CD14-positive monocyte (primary cell): ENCODE data around the gene NTM. TPM values are rescaled to one million over a fixed set of nuclear protein-coding genes. Genes with fewer than 3 reads are reported as not detected.

ENCODE experiments used
- DNase-seq, 3 donors: peaks; one replicate each; pipeline ENCODE4 v3.0.0-alpha.2; 2011 to 2022
- H2AFZ ChIP-seq: 2 replicates; pipeline ENCODE4 v1.6.0; 2012; ENCODE audit warnings: mild to moderate bottlenecking, low read depth, low read length, inconsistent platforms; ENCODE audit not compliant: insufficient read depth, poor library complexity, severe bottlenecking
- H3K27ac ChIP-seq, 2 donors: 1 replicate in 1 of 2; 2 replicates in 1 of 2; pipeline ENCODE4 v1.5.1; 2012 to 2013; ENCODE audit warnings: low read length in 2 of 2, control low read depth in 1 of 2, inconsistent platforms in 1 of 2, low read depth in 1 of 2, mild to moderate bottlenecking in 1 of 2
- H3K27me3 ChIP-seq, 2 donors: one replicate each; pipeline versions ENCODE4 v1.6.0 to v1.6.1; 2011 to 2013; ENCODE audit warnings: low read length in 2 of 2; ENCODE audit not compliant: control insufficient read depth in 2 of 2, insufficient read depth in 2 of 2
- H3K36me3 ChIP-seq, 2 donors: replicated peaks in 1 of 2; 1 replicate in 1 of 2; 2 replicates in 1 of 2; pipeline versions ENCODE4 v1.5.1 to v1.6.1; 2012 to 2013; ENCODE audit warnings: low read length in 2 of 2, control low read depth in 1 of 2, inconsistent platforms in 1 of 2, mild to moderate bottlenecking in 1 of 2; ENCODE audit not compliant: insufficient read depth in 2 of 2, control insufficient read depth in 1 of 2
- H3K4me1 ChIP-seq, 2 donors: 1 replicate in 1 of 2; 2 replicates in 1 of 2; pipeline versions ENCODE4 v1.5.1 to v1.6.1; 2012 to 2013; ENCODE audit warnings: low read length in 2 of 2, control low read depth in 1 of 2, inconsistent platforms in 1 of 2, mild to moderate bottlenecking in 1 of 2, moderate library complexity in 1 of 2; ENCODE audit not compliant: insufficient read depth in 2 of 2, control insufficient read depth in 1 of 2
- H3K4me2 ChIP-seq: replicated peaks from 2 replicates; pipeline ENCODE3; 2012; ENCODE audit warnings: low read length, moderate library complexity, mild to moderate bottlenecking; ENCODE audit not compliant: poor library complexity, severe bottlenecking; ENCODE audit errors: extremely low read depth
- H3K4me3 ChIP-seq, 3 experiments: fragments of 200-600 bp in 1 of 3; sonication (generic) in 1 of 3; replicated peaks in 1 of 3; 1 replicate in 2 of 3; 2 replicates in 1 of 3; pipeline ENCODE4 v1.5.1; 2011 to 2013; ENCODE audit warnings: low read length in 3 of 3, mild to moderate bottlenecking in 3 of 3, control low read depth in 2 of 3, low read depth in 2 of 3, inconsistent platforms in 1 of 3, moderate library complexity in 1 of 3
- H3K79me2 ChIP-seq: 2 replicates; pipeline ENCODE4 v1.6.0; 2012; ENCODE audit warnings: mild to moderate bottlenecking, control low read depth, inconsistent platforms, low read length, moderate library complexity; ENCODE audit not compliant: insufficient read depth
- H3K9ac ChIP-seq: 2 replicates; pipeline ENCODE4 v1.6.0; 2017; ENCODE audit warnings: low read length, mild to moderate bottlenecking; ENCODE audit not compliant: insufficient read depth, poor library complexity, severe bottlenecking
- H3K9me3 ChIP-seq, 2 donors: replicated peaks in 1 of 2; 1 replicate in 1 of 2; 2 replicates in 1 of 2; pipeline versions ENCODE4 v1.5.1 to v1.6.1; 2012 to 2013; ENCODE audit warnings: low read length in 2 of 2, control low read depth in 1 of 2; ENCODE audit not compliant: control insufficient read depth in 1 of 2, insufficient read depth in 1 of 2
- H4K20me1 ChIP-seq: 2 replicates; pipeline ENCODE4 v1.6.0; 2012; ENCODE audit warnings: mild to moderate bottlenecking, low read length, control low read depth, moderate library complexity; ENCODE audit not compliant: insufficient read depth
- H3K27ac Mint-ChIP-seq, 7 donors: one replicate each; pipeline ENCODE4 v1.8.0; 2020; ENCODE audit warnings: mild to moderate bottlenecking in 7 of 7, mixed read lengths in 7 of 7, moderate library complexity in 6 of 7, inconsistent platforms in 2 of 7
- H3K27me3 Mint-ChIP-seq, 3 donors: one replicate each; pipeline ENCODE4 v1.8.0; 2021 to 2022; ENCODE audit warnings: low read depth in 3 of 3, mild to moderate bottlenecking in 3 of 3, mixed read lengths in 3 of 3, moderate library complexity in 3 of 3, inconsistent platforms in 1 of 3
- H3K36me3 Mint-ChIP-seq, 2 donors: one replicate each; pipeline ENCODE4 v1.8.0; 2020; ENCODE audit warnings: mixed read lengths in 2 of 2, inconsistent platforms in 1 of 2, mild to moderate bottlenecking in 1 of 2
- H3K4me1 Mint-ChIP-seq: one replicate; pipeline ENCODE4 v1.8.0; 2020; ENCODE audit warnings: mild to moderate bottlenecking, mixed read lengths
- H3K4me3 Mint-ChIP-seq, 2 donors: one replicate each; pipeline ENCODE4 v1.8.0; 2020; ENCODE audit warnings: mild to moderate bottlenecking in 2 of 2, mixed read lengths in 2 of 2, moderate library complexity in 1 of 2
- H3K9me3 Mint-ChIP-seq, 7 donors: one replicate each; pipeline ENCODE4 v1.8.0; 2020 to 2022; ENCODE audit warnings: mixed read lengths in 7 of 7, mild to moderate bottlenecking in 6 of 7, moderate library complexity in 6 of 7, inconsistent platforms in 2 of 7
- WGBS: methylation state at CpG from one replicate; pipeline ENCODE4 v1.1.5; 2013; ENCODE audit warnings: missing lambda C conversion rate; ENCODE audit not compliant: insufficient coverage; 5-methylcytosine and 5-hydroxymethylcytosine counted together
- intact Hi-C, 2 donors: fragments of 100-400 bp; cut with micrococcal nuclease; formaldehyde crosslinking; loops; one replicate each; pipeline versions ENCODE4 v1.15.0 to v1.15.1; 2023
- polyA plus RNA-seq, 3 donors: library from polyadenylated mRNA; depleted of rRNA in 1 of 3; unstranded in 2 of 3; stranded (reverse) in 1 of 3; fragments of 300-500 nt in 2 of 3; fragments of >200 nt in 1 of 3; fragmentation: Illumina TruSeq in 2 of 3; gene quantifications; 1 replicate in 2 of 3; 2 replicates in 1 of 3; pipeline ENCODE4 v1.2.3, GENCODE V29; 2012 to 2021
- TF ChIP-seq, protein P1 (sequence below): fragments of 200-600 bp; IDR thresholded peaks from one replicate; pipeline ENCODE4 v1.8.0; 2022; ENCODE audit warnings: antibody characterized with exemption, mild to moderate bottlenecking

The NTM gene
- polyA plus RNA-seq, 3 donors, result not detected

DNA sequence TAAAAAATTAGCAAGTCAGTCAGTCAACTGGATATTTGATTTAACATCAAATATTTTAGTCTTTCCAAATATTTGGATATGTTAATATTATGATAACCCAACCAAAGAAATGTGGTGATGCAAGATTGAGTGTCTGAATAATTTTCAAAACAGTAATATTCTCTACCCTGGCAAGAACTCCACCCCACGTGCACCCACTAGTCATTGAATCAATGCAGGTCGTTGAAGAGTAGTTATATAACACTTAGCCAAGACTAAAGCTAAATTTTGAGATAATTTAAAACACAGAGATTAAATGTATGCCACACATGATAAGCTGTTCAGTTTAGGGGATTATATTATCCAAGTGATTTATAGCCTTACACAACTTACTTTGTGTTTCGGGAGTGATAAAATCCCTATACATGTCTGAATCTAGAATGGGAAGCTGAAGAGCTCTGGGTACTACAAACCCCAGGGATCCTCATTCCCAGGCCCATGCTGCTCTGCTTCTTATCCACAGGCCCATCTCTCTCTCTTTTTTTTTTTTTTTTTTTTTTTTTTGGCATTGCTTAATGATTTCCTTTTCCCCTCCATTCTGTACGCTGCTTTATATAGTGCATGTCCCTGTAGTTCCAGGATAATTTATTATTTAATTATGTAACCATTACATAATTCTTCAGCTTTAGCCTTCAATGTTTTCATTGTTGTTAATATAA, 392.9 kb downstream of the NTM start:
- H3K27ac ChIP-seq, result no peak overlapping the region
- peaks cover 0 to 4% (median 1%) of the 10 kb centered on the region in 7 donors for H3K9me3 Mint-ChIP-seq
- DNase-seq, result no peak

DNA sequence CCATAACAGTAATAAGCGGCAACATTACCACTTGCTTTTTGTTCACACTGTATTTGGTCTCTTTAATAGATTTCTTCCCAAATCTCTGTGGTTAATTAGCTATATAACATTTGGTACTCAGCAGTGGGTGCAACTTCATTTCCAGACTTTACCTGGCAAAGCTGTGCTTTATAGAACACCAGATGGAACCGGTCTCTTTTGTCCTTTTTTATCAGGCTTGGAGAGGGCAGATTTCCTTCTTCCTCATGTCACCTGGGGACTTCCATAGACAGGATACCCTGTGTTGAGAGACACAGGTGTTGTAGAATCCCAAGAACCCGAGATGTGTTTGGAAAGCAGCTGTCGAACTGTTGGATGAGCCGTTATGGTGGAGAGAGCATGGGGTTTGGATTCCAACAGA, 393.7 kb downstream of the NTM start:
- H3K4me3 Mint-ChIP-seq, result no peak overlapping the region

More for the DNA sequence above, 392.9 kb downstream of the NTM start:
- Histone ChIP-seq H3K9me3 (no peaks in the 10 kb centered on the region), H3K9ac (no peak overlapping the region), H3K4me2 (no peak overlapping the region), H3K79me2 (no peaks in the 10 kb centered on the region), H3K36me3 (no peaks in the 10 kb centered on the region), H2AFZ (no peak overlapping the region), H3K4me3 (no peak overlapping the region), H3K27me3 (no peaks in the 10 kb centered on the region), H3K4me1 (no peaks in the 10 kb centered on the region), H4K20me1 (no peaks in the 10 kb centered on the region)
- Mint-ChIP-seq H3K4me1 (no peaks in the 10 kb centered on the region), H3K27ac (peak overlapping the region in 1 of 7 donors; percentile 21), H3K36me3 (no peaks in the 10 kb centered on the region), H3K27me3 (peaks cover 1 to 9% (median 2%) of the 10 kb centered on the region in 3 donors), H3K4me3 (no peak overlapping the region)
- intact Hi-C loops, result loop anchor here in 1 of 2 donors (10.0 kb wide), 1 partner anchor 361 kb away; no protein-coding TSS in a partner anchor
- no CpG with 5 or more reads among the region's 4 CpGs for WGBS
- TF ChIP-seq, protein P1, sequence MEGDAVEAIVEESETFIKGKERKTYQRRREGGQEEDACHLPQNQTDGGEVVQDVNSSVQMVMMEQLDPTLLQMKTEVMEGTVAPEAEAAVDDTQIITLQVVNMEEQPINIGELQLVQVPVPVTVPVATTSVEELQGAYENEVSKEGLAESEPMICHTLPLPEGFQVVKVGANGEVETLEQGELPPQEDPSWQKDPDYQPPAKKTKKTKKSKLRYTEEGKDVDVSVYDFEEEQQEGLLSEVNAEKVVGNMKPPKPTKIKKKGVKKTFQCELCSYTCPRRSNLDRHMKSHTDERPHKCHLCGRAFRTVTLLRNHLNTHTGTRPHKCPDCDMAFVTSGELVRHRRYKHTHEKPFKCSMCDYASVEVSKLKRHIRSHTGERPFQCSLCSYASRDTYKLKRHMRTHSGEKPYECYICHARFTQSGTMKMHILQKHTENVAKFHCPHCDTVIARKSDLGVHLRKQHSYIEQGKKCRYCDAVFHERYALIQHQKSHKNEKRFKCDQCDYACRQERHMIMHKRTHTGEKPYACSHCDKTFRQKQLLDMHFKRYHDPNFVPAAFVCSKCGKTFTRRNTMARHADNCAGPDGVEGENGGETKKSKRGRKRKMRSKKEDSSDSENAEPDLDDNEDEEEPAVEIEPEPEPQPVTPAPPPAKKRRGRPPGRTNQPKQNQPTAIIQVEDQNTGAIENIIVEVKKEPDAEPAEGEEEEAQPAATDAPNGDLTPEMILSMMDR, result no peak

More for the DNA sequence above, 393.7 kb downstream of the NTM start:
- WGBS, result no CpG with 5 or more reads among the region's 5 CpGs
- Mint-ChIP-seq H3K27me3 (peaks cover 0 to 9% (median 2%) of the 10 kb centered on the region in 3 donors), H3K36me3 (no peaks in the 10 kb centered on the region), H3K9me3 (peaks cover 0 to 4% (median 1%) of the 10 kb centered on the region in 7 donors), H3K27ac (no peak overlapping the region), H3K4me1 (peaks cover 1% of the 10 kb centered on the region)
- intact Hi-C loops, result loop anchor here in 1 of 2 donors (10.0 kb wide), 1 partner anchor 361 kb away; no protein-coding TSS in a partner anchor
- no peak overlapping the region for H2AFZ ChIP-seq
- TF ChIP-seq, protein P1, result no peak
- no peaks in the 10 kb centered on the region for H4K20me1 ChIP-seq
- no peaks in the 10 kb centered on the region for H3K9me3 ChIP-seq
- H3K4me1 ChIP-seq, result no peaks in the 10 kb centered on the region
- H3K36me3 ChIP-seq, result no peaks in the 10 kb centered on the region
- no peak overlapping the region for H3K4me3 ChIP-seq
- no peak for DNase-seq
- no peaks in the 10 kb centered on the region for H3K79me2 ChIP-seq
- H3K9ac ChIP-seq, result no peak overlapping the region
- H3K27ac ChIP-seq, result no peak overlapping the region
- no peak overlapping the region for H3K4me2 ChIP-seq
- no peaks in the 10 kb centered on the region for H3K27me3 ChIP-seq
